ENCODE data around the gene TNFRSF14.

GRCh38 chr1:2567083-2567679 is 11.0 kb downstream of the TNFRSF14 start:
- TF ChIP-seq, protein P1, sequence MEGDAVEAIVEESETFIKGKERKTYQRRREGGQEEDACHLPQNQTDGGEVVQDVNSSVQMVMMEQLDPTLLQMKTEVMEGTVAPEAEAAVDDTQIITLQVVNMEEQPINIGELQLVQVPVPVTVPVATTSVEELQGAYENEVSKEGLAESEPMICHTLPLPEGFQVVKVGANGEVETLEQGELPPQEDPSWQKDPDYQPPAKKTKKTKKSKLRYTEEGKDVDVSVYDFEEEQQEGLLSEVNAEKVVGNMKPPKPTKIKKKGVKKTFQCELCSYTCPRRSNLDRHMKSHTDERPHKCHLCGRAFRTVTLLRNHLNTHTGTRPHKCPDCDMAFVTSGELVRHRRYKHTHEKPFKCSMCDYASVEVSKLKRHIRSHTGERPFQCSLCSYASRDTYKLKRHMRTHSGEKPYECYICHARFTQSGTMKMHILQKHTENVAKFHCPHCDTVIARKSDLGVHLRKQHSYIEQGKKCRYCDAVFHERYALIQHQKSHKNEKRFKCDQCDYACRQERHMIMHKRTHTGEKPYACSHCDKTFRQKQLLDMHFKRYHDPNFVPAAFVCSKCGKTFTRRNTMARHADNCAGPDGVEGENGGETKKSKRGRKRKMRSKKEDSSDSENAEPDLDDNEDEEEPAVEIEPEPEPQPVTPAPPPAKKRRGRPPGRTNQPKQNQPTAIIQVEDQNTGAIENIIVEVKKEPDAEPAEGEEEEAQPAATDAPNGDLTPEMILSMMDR (IDR thresholded peaks at IDR 0.05; ENCODE audit: insufficient read depth, low read depth, low read length), result no peak
- no peak for TF ChIP-seq EZH2 (IDR thresholded peaks at IDR 0.05; ENCODE audit: insufficient read depth, low read length)
